ENCODE measurements around the gene MTERF1.
"Not testable (repeated sequence)": the region's sequence is repeated elsewhere in the genome, so short reads cannot be mapped to it uniquely, and the experiment has no call there.

Gene MTERF1, protein sequence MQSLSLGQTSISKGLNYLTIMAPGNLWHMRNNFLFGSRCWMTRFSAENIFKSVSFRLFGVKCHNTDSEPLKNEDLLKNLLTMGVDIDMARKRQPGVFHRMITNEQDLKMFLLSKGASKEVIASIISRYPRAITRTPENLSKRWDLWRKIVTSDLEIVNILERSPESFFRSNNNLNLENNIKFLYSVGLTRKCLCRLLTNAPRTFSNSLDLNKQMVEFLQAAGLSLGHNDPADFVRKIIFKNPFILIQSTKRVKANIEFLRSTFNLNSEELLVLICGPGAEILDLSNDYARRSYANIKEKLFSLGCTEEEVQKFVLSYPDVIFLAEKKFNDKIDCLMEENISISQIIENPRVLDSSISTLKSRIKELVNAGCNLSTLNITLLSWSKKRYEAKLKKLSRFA

DNA sequence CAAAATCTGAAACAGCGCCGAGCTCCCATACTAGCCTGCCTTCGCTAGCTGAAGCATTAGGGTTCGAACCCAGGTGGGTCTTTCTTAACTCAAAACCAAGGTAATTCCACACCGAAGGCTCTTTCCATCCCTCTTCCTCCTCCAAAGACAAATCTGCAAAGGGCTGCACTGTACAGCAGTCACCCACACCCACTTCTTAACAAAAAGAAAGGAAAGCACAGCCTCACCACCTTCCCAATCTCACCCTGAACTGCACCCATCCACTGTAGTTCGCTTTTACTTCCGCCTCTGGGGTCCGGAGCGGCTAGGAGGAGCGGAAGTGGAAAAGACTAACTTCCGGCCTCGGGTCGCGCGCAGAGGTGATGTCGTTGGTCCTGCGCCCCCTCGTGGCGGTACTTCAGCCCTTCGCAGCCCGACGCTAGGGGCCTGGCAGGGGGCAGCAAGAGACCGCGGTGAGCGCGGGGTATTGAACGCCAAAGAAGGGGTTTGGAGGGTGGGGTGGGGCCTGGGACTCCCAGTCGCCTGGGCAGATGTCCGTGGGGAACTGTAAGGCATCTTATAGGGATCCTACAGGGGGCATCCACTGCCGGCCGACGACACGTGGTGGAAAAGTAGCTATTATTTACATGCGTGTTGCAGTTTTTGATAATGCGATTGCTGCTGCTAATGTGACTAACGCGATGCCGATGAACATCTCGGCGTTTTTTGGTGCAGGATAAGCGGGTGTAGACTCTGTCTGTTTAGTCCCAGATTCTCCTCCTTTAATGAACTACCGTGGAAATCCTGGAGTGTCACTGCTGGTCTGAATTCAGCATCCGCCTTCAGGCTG lies at the start of gene MTERF1:
Gene MTERF1, minus strand, starts transcription at position 290 of the 829 bp plus-strand sequence. CDS start 619 bp downstream, outside the sequence.
- DNase-seq (ENCODE audit: low read depth in 2 of 2): peak; percentile 84 to 86

DNA sequence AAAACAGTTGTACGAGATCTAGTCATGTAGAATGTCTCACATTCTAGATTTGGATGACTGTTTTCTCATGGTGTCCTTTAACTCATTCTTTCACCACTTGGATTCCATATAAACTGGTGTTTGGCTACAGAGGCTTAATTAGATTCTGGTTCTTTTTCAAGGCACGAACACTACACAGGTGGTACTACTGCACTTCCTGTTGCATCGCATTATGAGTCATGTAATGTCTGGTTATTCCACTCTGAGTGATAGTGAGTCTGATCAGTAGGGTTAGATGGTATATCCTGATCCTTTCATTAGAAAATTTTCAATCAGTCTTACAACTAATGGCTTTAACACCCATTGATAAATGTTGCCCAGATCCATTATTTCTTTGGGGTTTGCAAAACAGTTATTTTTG lies 49.0 kb upstream of the MTERF1 start:
- no peak for DNase-seq (ENCODE audit: low read depth in 2 of 2)

DNA sequence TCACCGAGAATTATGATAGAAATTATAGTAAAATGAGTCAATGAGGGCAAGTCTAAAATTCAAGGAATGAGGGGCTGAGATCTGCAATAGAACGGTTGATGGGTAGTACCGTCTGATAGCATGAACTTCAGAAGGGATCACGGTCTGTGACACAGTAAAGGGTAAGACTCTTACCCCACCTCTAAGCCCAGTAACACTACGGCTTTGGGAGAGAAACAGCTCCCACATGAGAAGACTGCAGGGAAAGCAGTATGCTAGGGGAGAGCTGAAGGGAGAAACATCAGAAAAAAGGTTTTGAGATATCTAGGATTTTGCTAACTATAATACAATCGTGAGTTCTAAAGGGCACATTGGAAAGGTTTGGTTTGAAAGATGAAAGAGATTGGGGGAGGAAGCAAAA lies 47.4 kb upstream of the MTERF1 start:
- no peak for DNase-seq (ENCODE audit: low read depth in 2 of 2)

DNA sequence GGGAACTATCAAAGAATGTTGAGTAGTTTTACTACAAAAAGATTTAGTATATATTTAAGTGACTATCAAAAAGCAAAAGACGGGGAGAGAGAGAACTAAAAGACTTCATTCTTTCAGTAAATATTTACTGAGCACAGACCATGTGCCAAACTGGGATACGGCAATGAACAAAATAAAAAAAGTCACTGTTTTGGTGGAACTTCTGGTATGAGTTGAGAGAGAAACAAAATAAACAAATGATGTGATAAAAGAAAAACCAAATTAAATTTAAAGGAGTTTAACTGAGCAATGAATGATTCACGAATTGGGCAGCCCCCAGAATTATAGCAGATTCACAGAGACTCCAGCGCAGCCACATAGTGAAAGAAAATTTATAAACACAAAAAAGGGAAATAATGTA lies 42.4 kb upstream of the MTERF1 start:
- no peak for DNase-seq (ENCODE audit: low read depth in 2 of 2)

DNA sequence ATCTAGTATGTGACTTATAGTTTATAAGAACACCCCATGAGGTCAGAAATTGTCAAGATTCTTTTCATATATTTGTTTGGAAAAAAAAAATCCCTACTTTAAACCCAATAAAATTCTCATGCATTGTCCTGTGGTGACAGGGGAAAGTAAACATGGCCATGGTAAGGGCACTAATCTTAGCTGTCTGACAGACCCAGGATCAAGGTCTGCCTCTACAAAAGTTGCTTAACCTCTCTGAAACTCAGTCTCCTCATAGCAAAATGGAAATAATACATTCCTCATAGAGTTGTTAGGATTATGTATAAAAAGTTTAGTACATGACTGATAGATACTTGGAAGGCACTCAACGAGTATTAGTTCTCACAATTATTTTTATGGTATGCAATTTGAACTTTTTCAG lies 37.9 kb upstream of the MTERF1 start:
- no peak for DNase-seq (ENCODE audit: low read depth in 2 of 2)

DNA sequence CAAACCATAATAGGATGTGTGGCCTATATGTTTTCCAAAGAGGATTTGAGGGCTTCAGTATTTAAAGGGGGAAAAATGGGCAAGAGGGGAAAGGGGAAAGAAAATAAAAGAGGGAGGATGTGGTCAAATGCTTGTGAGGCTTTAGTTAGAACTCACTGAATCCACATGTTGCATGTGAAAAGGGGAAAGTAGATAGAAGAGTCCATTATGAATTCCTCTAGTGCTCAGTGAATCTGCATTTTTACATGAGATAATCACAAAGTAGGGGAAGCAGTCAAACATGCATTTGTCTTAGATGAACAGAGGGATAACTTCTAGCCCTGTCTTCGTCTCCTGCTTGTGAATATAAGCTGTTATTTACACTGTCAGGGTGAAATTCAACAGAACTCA lies 35.5 kb upstream of the MTERF1 start:
- DNase-seq (ENCODE audit: low read depth in 2 of 2): no peak

DNA sequence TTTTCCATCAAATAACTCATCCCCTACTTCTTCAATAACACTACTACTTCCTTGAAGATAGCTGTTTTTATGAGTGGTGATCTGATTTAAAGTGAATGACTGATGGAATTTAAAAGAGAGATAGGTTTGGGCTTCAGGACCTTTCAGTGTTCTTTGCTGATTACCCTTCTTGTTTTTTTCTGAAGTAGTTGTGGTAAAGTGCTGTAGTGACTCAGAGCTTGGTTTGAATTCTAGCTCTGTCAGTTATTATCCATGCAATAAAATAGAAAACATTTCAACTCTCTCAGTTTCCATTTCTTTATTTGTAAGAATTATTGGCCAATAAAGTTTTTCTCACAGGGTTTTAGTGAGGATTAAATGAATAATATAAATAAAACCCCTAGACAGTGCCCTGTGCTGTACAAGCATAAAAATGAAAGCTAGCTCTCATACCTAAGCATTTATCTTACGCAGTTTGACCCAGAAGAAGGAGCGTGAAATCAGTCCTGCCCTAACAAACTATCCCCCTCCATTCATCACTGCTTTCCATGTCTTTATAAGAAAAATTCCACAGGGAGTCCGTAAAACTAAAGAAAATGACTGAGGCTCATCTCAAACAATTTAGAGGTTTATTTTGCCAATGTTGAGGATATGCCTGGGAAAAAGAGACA lies 35.0 kb upstream of the MTERF1 start:
- DNase-seq (ENCODE audit: low read depth in 2 of 2): no peak

DNA sequence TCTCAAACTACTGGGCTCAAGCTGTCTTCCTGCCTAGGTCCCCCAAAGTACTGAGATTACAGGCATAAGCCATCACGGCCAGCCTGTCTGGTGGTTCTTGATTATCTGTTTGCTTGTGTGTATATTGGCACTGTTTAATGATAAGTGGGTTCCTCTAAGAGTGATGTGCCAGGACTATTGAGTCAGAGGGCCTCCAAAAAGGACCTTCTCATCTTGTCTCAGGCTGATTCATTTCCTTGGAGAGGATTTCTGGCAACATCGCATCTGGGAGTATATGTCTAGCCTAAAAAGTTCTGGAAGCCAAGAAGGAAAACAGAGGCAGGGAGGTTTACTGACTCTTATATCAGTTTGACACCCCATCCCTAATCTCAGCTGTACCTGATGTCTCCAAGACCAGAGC lies 33.1 kb upstream of the MTERF1 start:
- DNase-seq (ENCODE audit: low read depth in 2 of 2): no peak

DNA sequence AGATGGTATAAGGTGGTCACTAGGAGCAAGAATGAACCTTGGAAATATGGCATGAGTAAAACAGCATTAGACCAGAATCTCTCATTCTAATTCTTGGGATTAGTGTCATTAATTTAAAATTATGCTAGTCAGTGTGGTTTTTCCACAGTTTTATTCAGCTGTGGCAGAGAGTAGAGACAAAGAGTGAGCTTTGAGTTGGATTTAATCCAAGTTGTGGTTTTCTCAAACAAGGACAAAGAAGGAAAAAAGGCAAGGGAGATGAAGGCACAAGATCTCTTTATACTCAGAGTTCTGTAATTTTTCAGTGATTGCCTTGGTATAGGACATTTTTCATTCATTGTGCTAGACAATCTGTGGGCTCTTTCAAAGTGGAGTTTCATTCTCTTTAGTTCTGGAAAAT lies 32.0 kb upstream of the MTERF1 start:
- no peak for DNase-seq (ENCODE audit: low read depth in 2 of 2)

DNA sequence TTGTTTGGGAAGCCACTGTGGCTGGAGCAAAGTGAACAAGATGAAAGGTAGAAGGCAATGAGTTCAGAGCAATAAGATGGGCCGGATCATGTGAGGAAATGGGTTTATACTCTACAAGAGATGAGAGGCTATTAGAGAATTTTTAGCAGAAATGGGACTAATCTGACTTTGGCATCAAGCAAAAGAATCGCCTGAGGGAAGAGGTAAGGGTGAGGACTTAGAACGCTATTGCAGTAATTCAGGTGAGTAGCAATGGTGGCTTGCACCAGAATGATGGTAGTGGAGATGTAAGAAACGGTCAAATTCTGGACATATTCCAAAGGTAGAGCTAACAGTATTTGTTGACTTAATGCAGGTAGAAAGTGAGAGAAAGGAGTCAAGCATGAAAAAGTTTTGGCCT lies 30.6 kb upstream of the MTERF1 start:
- no peak for DNase-seq (ENCODE audit: low read depth in 2 of 2)

DNA sequence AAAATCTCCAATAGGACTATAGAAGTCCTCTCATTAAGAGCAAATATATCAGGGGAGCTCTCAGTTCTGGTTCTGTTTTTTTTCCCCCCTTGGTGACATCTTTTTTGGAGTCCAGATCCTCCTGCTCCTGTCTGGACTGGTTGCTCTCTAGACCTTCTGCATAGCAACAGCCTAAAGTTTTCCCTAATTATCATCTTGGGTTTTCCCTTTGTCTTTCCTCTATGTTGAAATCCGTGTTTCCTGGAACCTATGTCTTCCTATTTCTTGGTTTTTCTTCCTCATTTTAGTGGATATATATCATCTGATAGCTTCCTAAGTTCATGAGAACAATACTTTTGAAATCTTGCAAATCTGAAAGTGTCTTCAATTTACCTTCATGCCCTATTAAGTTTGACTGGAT lies 29.7 kb upstream of the MTERF1 start:
- no peak for DNase-seq (ENCODE audit: low read depth in 2 of 2)

DNA sequence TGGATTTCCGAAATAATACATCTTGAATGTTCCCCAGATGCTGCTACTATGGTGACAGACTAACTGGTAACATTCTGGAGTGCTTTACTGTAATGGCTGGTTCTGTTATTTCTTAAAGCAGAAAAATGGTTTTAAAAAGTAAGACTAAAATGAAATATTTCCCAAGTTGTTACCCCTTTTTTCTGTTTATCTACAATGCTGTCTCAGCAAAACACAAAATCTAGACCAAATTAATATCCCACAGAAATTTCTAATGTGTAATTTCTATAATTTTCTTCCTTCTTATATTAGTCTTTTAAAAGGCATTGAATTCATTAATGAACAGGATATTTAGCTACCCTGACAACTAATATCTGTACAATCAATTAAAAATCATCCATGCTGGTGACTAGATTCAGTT lies 19.1 kb upstream of the MTERF1 start:
- DNase-seq (ENCODE audit: low read depth in 2 of 2): no peak

DNA sequence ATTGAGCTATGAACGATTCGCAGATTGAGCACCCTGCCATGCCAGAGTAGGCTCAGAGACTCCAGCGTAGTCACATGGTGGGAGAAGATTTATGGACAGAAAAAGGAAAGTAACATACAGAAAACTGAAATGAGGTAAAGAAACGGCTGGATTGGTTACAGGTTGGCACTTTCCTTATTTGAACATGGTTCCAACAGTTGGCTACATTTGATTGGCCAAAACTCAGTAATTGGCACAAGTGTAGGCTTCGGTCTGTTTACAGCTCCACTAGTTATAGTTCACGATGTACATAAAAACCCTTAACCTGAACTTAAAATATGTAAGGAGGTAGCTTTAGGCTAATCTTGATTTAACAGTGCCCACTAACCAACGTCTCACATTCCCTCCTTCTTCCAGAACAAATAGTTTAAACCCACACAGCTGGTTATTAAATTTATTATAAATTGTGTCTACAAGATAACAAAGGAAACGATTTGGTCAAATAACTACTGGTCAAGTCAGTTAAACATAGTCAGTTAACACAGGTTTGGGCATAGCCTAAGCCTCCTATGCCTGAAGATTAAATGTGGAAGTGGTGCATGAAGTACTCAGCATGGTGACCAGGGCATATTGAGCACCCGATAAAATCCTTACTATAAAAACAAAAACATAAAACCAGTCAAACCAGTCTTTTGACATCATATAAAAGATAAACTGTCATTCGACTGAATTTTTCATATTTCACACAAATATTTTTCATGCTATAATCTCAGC lies 17.9 kb upstream of the MTERF1 start:
- DNase-seq (ENCODE audit: low read depth in 2 of 2): no peak

DNA sequence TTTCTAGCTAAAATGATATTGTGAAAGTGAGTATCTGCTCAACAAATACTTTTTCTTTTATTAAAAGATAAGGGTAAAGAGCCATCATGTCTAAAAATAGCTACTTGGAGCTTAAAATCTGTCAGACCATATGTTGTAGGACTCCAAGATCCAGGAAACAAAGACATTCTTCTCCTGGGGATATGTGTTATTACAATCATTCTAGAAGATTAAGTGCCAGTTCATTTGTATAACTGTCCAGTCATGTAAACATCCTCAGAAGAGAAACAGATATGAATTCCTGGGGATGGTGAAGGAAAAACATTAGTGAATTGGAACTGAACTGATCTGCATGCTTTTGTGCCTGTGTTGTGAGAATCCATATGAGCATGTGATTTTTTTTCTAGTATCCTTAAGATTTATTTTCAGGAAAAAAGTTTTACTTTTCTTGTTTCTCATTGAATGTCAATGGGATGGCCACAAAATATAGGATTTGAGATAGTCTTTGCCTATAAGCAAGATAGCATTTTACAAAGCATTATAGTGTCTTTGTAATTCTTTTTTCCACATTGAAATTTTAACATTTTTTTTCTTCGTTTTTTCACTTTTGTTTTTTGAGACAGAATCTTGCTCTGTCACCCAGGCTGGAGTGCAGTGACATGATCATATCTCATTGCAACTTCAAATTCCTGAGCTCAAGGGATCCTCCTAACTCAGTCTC lies 14.4 kb upstream of the MTERF1 start:
- DNase-seq (ENCODE audit: low read depth in 2 of 2): no peak

DNA sequence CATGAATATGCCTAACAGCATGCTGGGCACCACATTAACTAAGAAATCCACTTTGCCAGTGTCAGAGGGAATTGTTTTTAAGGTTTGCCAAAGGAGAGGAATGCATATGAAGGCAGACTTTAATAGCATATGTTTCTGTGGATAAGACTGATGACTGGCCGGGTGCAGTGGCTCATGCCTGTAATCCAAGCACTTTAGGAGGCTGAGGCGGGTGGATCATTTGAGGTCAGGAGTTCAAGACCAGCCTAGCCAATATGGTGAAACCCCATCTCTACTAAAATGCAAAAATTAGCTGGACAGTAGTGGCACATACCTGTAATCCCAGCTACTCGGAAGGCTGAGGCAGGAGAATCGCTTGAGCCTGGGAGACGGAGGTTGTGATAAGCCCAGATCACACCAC lies 13.2 kb upstream of the MTERF1 start:
- DNase-seq (ENCODE audit: low read depth in 2 of 2): not testable (repeated sequence)

DNA sequence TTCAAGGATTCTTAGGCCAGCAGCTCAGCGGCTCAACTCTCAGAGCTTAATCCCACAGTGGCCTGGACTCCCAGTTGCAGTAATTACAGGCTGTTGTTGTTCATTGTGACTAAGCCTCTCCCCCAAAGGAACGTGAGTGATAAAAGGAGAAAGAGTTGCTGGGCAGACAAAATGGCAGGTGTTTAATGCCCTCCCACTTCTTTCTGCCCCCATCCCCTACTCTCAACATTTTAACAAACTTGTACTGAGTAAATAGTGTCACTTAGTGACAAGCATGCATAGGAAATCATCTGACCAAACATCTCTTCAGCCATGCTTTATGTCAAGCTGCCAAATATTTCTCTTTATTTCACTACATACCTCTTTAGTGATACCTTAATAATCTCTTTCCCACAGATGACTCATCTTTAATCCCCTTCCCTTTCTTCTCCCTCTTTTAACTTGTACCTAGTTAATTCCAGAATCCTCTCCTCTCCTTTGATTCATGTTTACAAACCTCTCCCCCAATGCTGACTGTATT lies 12.4 kb upstream of the MTERF1 start:
- DNase-seq (ENCODE audit: low read depth in 2 of 2): no peak

DNA sequence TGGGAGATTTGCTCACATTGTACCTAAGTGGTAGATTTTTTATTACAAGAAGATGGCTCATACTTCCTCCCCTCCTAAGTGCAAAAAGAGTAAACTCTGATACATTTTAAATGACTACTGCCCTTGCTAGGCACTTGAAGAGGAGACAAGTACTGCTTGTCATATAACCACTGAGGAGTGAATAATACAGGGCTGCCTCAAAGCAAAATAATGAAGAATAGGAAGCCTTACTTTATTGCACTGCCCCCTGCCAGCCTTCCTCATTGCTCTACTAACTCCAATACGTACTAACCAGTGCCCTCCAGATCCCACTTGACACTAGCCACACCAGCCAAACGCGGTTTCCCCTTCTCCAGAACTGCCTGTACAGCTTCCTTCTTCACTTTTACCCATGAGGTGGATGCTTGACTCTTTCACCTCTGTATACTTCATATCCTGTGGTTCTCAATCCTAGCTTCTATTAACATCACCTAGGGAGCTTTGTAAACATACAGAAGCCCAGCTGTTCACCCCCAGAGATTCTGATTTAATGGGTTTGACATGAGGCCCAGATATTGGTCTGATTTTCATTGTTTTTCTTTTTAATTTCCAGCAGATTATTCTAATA lies 11.7 kb upstream of the MTERF1 start:
- no peak for DNase-seq (ENCODE audit: low read depth in 2 of 2)

DNA sequence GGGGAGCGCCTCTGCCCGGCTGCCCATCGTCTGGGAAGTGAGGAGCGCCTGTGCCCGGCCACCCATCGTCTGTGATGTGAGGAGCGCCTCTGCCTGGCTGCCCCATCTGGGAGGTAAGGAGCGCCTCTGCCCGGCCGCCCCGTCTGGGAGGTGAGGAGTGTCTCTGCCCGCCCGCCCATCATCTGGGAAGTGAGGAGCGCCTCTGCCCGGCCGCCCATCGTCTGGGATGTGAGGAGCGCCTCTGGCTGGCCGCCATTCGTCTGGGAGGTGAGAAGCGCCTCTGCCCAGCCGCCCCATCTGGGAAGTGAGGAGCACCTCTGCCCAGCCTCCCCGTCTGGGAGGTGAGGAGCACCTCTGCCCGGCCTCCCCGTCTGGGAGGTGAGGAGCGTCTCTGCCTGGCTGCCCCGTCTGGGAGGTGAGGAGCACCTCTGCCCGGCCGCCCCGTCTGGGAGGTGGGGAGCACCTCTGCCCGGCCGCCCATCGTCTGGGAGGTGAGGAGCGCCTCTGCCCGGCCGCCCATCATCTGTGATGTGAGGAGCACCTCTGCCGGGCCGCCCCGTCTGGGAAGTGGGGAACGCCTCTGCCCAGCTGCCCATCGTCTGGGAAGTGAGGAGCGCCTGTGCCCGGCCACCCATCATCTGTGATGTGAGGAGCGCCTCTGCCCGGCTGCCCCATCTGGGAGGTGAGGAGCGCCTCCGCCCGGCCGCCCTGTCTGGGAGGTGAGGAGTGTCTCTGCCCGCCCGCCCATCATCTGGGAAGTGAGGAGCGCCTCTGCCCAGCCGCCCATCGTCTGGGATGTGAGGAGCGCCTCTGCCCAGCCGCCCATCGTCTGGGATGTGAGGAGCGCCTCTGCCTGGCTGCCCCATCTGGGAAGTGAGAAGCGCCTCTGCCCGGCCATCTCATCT lies 8.0 kb upstream of the MTERF1 start:
- not testable (repeated sequence) for DNase-seq (ENCODE audit: low read depth in 2 of 2)
